Left ventricle myocardium inferior (tissue), 1 donor: ENCODE measurements around the gene PROZ. TPM values are rescaled to one million over a fixed set of nuclear protein-coding genes. Genes with fewer than 3 reads are reported as not detected.
A peak's percentile ranks its signal among the peaks of the same experiment; 100 is the strongest.

ENCODE experiments used
- DNase-seq: peaks from one replicate; pipeline ENCODE4 v3.0.0-alpha.2; 2020
- H3K27ac ChIP-seq: fragments of 200-600 bp; replicated peaks from 2 replicates; pipeline ENCODE4 v1.8.0; 2021
- H3K27me3 ChIP-seq: fragments of 200-600 bp; 2 replicates; pipeline ENCODE4 v1.8.0; 2021; ENCODE audit warnings: low read depth
- H3K36me3 ChIP-seq: fragments of 200-600 bp; 2 replicates; pipeline ENCODE4 v1.8.0; 2021
- H3K4me1 ChIP-seq: fragments of 200-600 bp; 2 replicates; pipeline ENCODE4 v1.8.0; 2021
- H3K4me3 ChIP-seq: fragments of 200-600 bp; 2 replicates; pipeline ENCODE4 v1.8.0; 2021; ENCODE audit warnings: mild to moderate bottlenecking, moderate library complexity
- H3K9me3 ChIP-seq: fragments of 200-600 bp; replicated peaks from 2 replicates; pipeline ENCODE4 v1.8.0; 2021
- intact Hi-C: fragments of 100-400 bp; cut with micrococcal nuclease; formaldehyde crosslinking; loops from one replicate; pipeline ENCODE4 v1.11.0; 2022
- total RNA-seq: library from RNA; stranded (reverse); fragmentation: NEBNext Ultra II Directional; extraction: Animal tissue kit (Norgen Biotek cat#: 25700); gene quantifications from one replicate; pipeline ENCODE4 v1.2.1, GENCODE V29; 2021
- TF ChIP-seq, protein P1 (sequence below): fragments of 200-600 bp; IDR thresholded peaks from 2 replicates; pipeline ENCODE4 v1.8.0; 2021; ENCODE audit warnings: antibody characterized with exemption, mild to moderate bottlenecking, borderline replicate concordance
- donor health status: DM: no; HTN: yes; CAD: no; lungs with severe emphysema.

PROZ gene
- total RNA-seq, 1 donor from 2014 or later: not detected

DNA sequence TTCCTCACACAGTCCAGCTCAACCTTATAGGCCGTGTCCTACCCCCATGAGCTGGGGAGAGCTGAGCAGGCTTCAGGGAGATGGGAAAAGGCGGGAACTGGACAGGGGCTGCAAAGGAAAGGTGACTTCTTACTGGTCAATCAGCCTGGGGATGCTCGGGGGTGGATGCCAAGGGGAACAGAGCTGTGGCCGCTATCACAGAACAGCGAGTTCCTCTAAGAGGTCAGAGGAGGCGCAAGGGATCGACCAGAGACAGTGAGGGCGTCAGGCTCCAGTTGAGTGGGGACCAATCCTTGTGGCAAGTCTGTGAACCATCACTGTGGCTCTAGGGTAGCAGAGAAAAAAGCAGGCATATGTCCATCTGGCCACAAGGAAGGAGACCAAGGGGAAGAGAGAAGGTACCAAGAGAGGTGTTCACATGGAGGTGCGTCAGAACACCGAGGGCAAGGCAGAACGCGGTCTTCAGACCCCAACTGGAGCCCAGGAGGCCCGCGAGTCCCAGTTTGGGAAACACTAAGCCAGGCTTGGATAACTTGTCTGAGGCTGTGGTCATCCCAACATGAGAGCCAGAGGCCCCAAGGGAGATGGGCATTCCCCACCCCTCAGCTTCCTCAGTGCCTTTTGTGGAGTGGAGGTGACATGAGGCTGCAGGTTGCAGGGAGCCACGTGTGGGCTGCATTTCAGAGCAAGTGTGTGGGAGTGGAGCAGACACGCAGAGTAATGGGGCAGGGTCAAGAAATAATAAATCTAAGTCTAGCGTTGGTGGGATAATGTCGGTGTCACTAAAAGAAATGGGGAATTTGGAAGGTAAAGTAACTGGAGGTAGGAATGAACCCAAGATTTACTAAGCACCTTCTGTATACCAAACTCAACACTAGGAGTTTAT lies 31.9 kb upstream of the PROZ start:
- intact Hi-C loops: no loop called here
- TF ChIP-seq, protein P1, sequence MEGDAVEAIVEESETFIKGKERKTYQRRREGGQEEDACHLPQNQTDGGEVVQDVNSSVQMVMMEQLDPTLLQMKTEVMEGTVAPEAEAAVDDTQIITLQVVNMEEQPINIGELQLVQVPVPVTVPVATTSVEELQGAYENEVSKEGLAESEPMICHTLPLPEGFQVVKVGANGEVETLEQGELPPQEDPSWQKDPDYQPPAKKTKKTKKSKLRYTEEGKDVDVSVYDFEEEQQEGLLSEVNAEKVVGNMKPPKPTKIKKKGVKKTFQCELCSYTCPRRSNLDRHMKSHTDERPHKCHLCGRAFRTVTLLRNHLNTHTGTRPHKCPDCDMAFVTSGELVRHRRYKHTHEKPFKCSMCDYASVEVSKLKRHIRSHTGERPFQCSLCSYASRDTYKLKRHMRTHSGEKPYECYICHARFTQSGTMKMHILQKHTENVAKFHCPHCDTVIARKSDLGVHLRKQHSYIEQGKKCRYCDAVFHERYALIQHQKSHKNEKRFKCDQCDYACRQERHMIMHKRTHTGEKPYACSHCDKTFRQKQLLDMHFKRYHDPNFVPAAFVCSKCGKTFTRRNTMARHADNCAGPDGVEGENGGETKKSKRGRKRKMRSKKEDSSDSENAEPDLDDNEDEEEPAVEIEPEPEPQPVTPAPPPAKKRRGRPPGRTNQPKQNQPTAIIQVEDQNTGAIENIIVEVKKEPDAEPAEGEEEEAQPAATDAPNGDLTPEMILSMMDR: no peak
- H3K27ac ChIP-seq: no peak overlapping the region
- DNase-seq: no peak
- H3K27me3 ChIP-seq: peaks cover 17% of the 10 kb centered on the region
- no peaks in the 10 kb centered on the region for H3K9me3 ChIP-seq
- H3K4me1 ChIP-seq: peaks cover 18% of the 10 kb centered on the region
- H3K4me3 ChIP-seq: no peak overlapping the region
- H3K36me3 ChIP-seq: no peaks in the 10 kb centered on the region

DNA sequence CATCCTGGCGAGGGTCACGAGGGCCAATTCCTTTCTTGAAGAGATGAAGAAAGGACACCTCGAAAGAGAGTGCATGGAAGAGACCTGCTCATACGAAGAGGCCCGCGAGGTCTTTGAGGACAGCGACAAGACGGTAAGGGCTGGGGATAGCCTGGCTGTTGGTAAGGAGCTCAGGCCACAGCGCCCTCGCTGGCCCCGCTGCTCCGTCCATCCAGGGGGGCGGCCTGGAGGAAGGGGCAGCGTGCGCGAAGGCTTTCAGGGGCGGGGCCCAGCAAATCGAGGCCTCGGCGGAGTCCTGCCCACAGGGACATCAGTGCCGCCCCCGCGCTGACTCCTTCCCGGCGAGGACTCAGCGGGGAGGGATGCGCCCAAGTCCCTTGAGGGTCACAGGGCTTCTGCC lies 29.0 kb upstream of the PROZ start:
- no peak for DNase-seq
- H3K9me3 ChIP-seq: no peaks in the 10 kb centered on the region
- peaks cover 5% of the 10 kb centered on the region for H3K4me1 ChIP-seq
- no peaks in the 10 kb centered on the region for H3K36me3 ChIP-seq
- peak overlapping the region; percentile 55 for H3K4me3 ChIP-seq
- H3K27me3 ChIP-seq: peaks cover 17% of the 10 kb centered on the region
- intact Hi-C loops: no loop called here
- TF ChIP-seq, protein P1: no peak
- no peak overlapping the region for H3K27ac ChIP-seq

DNA sequence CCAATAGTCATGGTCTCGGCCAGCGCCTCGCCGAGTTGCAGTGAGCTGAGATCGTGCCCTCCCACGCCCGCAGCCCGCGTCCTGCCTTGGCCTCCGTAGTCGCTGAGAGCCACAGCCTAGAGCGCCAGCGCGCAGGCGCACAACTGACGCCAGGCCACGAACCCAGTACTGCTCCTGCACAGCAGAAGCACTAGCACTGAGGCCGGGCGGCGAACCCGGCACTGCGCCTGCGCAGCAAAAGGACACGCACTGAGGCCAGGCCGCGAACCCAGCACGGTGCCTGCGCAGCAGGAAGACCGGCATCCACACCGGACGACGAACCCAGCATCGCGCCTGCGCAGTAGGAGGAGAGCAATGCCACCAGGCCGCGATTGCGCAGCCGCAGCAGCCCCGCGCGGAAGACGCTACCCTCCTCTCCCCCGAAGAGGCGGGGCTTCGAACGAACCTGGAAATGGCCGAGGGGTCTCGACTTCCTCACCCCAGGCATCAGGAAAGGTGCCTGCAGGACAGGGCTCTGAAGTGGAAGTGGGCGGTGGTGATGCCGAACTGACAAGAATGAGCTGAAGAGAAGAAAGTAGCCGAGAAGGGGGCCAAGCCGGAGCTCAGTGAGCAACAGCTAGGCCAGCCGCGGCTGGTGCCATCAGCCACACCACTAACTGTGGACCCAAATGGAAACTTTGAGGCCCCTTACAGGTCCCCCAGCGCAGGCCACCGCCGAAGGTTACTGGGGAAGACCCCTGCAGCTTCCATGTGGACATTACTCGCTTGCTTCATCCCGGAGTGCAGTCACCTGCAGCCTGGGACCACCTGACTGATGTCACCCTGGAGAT lies 28.3 kb upstream of the PROZ start:
- DNase-seq: no peak
- Histone ChIP-seq H3K27ac (no peak overlapping the region), H3K4me1 (peaks cover 5% of the 10 kb centered on the region), H3K9me3 (no peaks in the 10 kb centered on the region), H3K27me3 (peaks cover 17% of the 10 kb centered on the region), H3K36me3 (no peaks in the 10 kb centered on the region), H3K4me3 (peak overlapping the region; percentile 55)
- TF ChIP-seq, protein P1: no peak
- intact Hi-C loops: no loop called here

DNA sequence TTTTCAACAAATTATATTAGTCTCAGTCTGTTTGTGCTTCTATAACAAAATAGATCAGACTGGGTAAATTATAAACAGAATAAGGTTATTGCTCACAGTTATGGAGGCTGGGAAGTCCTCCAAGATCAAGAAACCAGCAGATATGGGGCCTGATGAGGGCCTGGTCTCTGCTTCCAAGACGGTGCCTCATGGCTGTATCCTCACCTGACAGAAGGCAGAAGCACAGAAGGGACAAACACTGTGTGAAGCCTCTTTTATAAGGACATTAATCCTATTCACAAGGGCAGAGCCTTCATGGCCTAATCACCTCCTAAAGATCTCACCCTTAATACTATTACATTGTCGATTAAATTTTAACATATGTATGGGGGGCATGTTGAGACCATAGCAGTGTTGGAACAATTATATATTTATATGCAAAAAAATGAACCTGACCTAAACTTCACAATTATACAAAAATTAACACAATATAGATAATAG lies 23.1 kb upstream of the PROZ start:
- H3K4me1 ChIP-seq: peaks cover under 1% of the 10 kb centered on the region
- intact Hi-C loops: no loop called here
- TF ChIP-seq, protein P1: no peak

DNA sequence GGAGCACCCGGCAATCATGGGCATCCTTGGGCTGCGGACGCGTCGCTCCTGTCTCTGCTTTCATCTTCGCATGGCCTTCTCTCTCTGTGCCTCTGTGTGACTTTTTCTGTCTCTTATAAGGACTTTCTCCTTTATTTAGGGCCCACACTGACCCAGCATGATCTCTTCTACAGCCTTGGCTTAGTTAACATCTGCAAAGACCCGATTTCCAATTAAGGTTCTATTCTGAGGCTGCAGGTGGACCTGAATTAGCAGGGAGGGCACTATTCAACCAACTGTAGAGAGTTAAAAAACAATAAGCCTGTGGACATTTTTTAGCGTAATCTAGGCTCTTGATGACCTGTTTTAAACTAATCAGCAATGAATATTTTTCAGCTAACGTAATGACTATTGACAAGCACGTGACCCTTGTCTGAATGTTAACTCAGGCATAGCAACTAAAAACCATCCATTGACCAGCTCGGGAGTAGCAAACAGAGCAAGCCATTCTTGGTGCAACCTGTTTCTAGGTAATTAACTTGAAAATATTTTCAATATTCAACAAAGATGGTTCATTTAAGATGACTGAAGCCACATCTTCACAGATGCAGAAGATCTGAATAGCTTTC lies 20.7 kb upstream of the PROZ start:
- no peak overlapping the region for H3K27ac ChIP-seq
- H3K4me3 ChIP-seq: no peak overlapping the region
- no peaks in the 10 kb centered on the region for H3K9me3 ChIP-seq
- no peaks in the 10 kb centered on the region for H3K27me3 ChIP-seq
- intact Hi-C loops: no loop called here
- no peak for DNase-seq
- TF ChIP-seq, protein P1: no peak
- H3K4me1 ChIP-seq: no peaks in the 10 kb centered on the region
- H3K36me3 ChIP-seq: no peaks in the 10 kb centered on the region

More for the DNA sequence above, 23.1 kb upstream of the PROZ start:
- Histone ChIP-seq H3K27ac (no peak overlapping the region), H3K27me3 (no peaks in the 10 kb centered on the region), H3K9me3 (no peaks in the 10 kb centered on the region), H3K36me3 (no peaks in the 10 kb centered on the region), H3K4me3 (no peak overlapping the region)
- no peak for DNase-seq
